ENCODE results near the gene HSPB8.
"Not testable (repeated sequence)": the region's sequence is repeated elsewhere in the genome, so short reads cannot be mapped to it uniquely, and the experiment has no call there.

HSPB8 gene

DNA sequence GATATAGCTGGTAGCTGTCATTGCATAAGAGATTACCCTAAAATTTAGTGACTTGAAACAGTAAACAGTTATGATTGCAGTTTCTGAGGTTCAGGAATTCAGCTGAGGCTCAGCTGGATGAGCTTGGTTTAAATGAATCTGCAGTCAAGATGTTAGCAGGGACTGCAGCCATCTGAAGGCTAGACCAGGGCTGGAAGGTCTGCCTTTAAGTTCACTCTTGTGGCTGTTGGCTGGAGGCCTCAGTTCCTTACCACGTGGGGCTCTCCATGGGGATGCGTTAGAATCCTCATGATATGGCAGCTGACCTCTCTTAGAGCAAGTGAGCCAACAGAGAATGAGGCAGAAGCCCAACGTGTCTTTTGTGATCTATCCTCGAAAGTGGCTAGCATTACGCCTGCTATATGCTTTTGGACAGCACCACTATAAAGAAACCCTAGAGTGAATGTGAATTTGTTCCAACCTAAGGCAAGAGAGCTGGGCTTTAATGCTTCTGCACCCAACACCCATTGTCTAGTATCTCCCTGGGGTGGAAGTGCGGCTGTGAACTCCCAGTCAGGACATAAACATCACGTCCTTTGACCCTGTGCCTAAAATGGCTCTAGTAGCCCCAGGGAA, 26.0 kb downstream of the HSPB8 start:
- FAIRE-seq (no peak), DNase-seq (ENCODE audit: insufficient read length, low spot score) (no peak)
- TF ChIP-seq, protein P1, sequence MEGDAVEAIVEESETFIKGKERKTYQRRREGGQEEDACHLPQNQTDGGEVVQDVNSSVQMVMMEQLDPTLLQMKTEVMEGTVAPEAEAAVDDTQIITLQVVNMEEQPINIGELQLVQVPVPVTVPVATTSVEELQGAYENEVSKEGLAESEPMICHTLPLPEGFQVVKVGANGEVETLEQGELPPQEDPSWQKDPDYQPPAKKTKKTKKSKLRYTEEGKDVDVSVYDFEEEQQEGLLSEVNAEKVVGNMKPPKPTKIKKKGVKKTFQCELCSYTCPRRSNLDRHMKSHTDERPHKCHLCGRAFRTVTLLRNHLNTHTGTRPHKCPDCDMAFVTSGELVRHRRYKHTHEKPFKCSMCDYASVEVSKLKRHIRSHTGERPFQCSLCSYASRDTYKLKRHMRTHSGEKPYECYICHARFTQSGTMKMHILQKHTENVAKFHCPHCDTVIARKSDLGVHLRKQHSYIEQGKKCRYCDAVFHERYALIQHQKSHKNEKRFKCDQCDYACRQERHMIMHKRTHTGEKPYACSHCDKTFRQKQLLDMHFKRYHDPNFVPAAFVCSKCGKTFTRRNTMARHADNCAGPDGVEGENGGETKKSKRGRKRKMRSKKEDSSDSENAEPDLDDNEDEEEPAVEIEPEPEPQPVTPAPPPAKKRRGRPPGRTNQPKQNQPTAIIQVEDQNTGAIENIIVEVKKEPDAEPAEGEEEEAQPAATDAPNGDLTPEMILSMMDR (IDR thresholded peaks at IDR 0.05; ENCODE audit: insufficient read depth, missing control alignments): no peak

DNA sequence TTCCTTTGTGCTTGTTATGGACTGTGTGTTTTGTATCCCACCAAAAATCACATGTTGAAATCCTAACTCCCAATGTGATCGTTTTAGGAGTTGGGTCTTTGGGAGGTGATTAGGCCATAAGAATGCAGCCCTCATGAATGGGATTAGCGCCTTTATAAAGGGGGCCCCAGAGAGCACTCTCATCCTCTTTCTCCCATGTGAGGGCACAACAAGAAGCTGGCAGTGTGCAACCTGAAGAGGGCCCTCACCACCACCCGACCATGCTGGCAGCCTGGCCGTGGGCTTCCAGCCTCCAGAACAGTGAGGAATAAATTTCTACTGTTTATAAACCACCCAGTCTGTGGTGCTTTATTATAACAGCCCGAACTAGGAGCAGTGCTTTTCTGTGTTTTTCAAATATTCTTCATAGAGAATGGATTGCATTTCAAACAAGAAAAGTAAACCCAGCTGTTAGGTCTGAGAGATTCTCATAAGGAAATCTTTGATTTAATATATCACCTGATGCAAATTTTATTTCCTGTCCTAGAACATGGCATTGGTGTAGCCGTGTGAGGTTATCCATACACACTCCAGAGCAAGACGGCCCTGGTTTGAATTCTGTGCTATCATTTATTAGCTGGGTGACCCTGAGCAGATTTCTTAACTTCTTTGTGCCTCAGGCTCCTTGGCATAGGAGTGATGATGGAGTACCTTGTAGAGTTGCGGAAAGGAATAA, 27.8 kb downstream of the HSPB8 start:
- no peak for FAIRE-seq
- no peak for DNase-seq (ENCODE audit: insufficient read length, low spot score)
- TF ChIP-seq, protein P1 (IDR thresholded peaks at IDR 0.05; ENCODE audit: insufficient read depth, missing control alignments): peak; percentile 31

DNA sequence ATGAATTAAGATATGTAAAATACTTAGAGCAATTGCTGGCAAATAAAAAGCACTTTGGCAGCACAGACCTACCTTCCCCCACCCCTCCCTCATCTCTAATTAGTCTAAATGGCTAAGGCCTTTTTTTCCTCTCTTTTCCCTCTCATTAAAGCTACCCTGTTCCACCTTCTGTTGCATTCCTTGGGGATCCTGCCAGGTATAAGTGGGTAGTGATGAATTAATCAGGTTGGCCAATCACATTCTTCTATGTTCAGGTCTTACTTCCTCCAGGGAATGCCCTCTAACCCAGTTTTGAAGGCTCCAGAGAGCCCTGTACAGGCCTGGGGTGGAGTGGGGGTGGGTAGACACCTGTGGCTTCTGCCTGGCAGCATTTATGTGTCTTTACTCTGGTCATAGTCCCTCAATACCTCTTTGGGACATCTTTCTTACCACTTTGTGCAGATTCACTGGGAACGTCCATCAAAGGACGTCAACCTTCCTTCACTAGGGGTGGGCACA, 28.4 kb downstream of the HSPB8 start:
- TF ChIP-seq, protein P1 (IDR thresholded peaks at IDR 0.05; ENCODE audit: insufficient read depth, missing control alignments): no peak
- DNase-seq (ENCODE audit: insufficient read length, low spot score) (no peak), FAIRE-seq (no peak)

DNA sequence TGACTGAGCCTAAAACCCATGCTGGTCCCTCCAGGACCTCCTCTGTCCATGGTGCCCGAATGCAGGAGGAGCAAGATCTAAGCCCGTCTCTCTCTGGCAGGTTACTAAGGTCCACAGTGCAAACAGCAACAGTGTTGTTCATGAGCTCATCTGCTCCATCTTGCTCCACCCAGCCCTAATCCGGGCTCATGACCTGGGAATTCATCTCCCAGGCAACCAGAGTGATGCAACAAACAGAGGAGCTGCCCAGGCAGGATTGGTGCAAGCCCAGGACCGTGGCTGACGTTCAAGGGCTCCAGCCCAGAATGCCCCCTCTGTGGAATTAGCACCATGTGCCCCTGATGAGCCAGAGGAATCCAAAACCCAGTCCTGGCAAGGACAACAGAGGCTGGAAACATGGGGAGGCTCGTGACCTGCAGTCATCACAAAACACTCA, 29.9 kb downstream of the HSPB8 start:
- DNase-seq (ENCODE audit: insufficient read length, low spot score): peak; percentile 32
- TF ChIP-seq, protein P1 (IDR thresholded peaks at IDR 0.05; ENCODE audit: insufficient read depth, missing control alignments): no peak
- FAIRE-seq: no peak

DNA sequence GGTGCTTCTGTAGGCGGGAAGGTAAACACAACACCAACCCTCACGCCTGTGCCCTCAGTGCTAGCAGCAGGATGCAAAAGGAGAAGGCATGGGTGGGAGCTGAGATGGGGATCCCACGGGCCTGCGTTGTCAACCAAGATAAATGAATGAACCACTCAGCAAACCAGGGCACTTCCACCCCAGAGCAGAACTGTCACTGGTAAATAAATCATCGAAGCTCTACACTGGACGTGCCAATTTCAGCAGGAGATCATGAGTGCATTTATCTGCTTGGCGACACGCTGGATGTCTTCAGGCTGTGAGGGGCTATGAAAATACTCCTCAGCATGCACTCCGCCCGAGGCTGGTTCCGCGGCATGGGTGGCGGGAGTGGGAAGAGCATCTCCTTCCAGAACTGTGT, 33.2 kb downstream of the HSPB8 start:
- TF ChIP-seq, protein P1 (IDR thresholded peaks at IDR 0.05; ENCODE audit: insufficient read depth, missing control alignments): no peak
- DNase-seq (ENCODE audit: insufficient read length, low spot score) (no peak), FAIRE-seq (no peak)

DNA sequence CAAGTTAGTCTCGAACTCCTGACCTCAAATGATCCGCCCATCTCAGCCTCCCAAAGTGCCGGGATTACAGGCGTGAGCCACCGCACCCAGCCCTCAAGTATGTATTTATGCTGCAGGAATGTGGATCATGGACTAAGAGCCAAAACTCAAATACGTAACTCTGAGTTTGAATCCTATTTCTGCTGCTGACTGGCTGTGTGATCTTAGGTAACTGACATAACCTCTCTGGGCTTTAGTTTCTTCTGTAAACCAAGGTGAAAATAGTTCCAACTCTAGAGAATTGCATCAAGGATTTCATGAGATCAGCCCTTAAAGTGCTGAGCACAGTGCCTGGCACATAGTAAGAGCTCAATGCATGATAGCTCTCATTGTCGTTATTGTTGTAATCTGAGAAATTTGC, 37.4 kb downstream of the HSPB8 start:
- FAIRE-seq (no peak), DNase-seq (ENCODE audit: insufficient read length, low spot score) (no peak)
- TF ChIP-seq, protein P1 (IDR thresholded peaks at IDR 0.05; ENCODE audit: insufficient read depth, missing control alignments): no peak

DNA sequence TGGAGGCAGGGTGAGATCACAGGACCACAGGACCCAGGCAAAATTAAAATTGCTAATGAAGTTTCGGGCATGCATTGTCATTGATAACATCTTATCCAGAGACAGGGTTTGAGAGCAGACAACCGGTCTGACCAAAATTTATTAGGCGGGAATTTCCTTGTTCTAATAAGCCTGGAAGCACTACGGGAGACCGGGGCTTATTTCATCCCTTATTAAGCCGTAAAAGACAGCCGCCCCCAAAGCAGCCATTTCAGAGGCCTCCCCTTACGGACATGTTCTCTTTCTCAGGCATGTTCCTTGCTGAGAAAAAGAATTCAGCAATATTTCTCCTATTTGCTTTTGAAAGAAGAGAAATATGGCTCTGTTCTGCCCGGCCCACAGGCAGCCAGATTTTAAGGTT, 40.1 kb downstream of the HSPB8 start:
- not testable (repeated sequence) for DNase-seq (ENCODE audit: insufficient read length, low spot score); FAIRE-seq

Data from D721Med (cell line).